ENCODE measurements around the gene GADD45A. TPM values are rescaled to one million over a fixed set of nuclear protein-coding genes. Genes with fewer than 3 reads are reported as not detected.

GADD45A gene
- total and polyA plus RNA-seq, 9 of the 15 experiments (the other 6 are each of a cell fraction or from before 2014, with no cell fraction given): 21.3 to 156 (median 62.1) TPM

DNA sequence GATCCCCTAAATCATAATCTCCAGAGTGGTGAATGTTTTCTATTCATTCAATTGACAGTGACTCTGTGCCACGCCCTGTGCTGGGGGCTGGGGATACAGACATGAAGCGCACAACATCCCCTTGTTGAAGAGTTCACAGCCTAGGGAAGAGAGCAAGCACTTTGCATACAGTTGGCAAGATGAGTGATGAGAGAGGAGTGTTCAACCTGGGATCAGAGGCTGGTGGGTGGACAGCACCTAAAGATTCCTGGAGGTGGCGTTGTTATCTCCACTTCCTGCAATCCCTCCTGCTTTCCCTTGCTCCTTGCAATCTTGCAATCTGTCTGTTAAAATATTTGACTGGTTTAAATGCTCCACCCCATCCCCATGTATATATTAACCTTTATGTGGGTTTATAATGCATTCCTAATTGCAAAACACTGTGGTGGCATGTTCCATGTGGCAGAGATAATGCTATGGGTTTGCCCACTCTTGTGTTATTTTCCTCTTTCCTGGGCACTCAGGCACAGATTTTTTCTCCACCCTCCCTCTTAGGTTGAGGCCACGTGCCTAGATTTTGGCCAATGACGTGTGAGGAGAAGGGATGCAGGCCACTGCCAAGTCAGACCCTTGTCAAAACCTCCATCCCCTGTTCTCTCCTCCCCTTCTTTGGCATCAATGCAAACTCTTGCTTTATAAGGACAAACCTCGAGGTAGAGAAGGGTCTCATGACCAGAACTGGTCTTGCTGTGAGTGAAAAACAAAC, 36.2 kb upstream of the GADD45A start (continued):
- TF ChIP-seq, protein P1, sequence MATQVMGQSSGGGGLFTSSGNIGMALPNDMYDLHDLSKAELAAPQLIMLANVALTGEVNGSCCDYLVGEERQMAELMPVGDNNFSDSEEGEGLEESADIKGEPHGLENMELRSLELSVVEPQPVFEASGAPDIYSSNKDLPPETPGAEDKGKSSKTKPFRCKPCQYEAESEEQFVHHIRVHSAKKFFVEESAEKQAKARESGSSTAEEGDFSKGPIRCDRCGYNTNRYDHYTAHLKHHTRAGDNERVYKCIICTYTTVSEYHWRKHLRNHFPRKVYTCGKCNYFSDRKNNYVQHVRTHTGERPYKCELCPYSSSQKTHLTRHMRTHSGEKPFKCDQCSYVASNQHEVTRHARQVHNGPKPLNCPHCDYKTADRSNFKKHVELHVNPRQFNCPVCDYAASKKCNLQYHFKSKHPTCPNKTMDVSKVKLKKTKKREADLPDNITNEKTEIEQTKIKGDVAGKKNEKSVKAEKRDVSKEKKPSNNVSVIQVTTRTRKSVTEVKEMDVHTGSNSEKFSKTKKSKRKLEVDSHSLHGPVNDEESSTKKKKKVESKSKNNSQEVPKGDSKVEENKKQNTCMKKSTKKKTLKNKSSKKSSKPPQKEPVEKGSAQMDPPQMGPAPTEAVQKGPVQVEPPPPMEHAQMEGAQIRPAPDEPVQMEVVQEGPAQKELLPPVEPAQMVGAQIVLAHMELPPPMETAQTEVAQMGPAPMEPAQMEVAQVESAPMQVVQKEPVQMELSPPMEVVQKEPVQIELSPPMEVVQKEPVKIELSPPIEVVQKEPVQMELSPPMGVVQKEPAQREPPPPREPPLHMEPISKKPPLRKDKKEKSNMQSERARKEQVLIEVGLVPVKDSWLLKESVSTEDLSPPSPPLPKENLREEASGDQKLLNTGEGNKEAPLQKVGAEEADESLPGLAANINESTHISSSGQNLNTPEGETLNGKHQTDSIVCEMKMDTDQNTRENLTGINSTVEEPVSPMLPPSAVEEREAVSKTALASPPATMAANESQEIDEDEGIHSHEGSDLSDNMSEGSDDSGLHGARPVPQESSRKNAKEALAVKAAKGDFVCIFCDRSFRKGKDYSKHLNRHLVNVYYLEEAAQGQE (IDR thresholded peaks at IDR 0.05; ENCODE audit: borderline replicate concordance): peak; percentile 17; the same call in 1 of the 2 replicates
- TF ChIP-seq, protein P1 (CRISPR knock-in tag; IDR thresholded peaks at IDR 0.05; ENCODE audit: low read depth): no peak
- no peak for TF ChIP-seq SOX6 (IDR thresholded peaks at IDR 0.05)
- no peak for TF ChIP-seq ZNF445 (CRISPR knock-in tag; IDR thresholded peaks at IDR 0.05; ENCODE audit: low read depth)
- TF ChIP-seq PTBP1 (IDR thresholded peaks at IDR 0.05; ENCODE audit: low read depth, low read length): no peak
- TF ChIP-seq, protein P2, sequence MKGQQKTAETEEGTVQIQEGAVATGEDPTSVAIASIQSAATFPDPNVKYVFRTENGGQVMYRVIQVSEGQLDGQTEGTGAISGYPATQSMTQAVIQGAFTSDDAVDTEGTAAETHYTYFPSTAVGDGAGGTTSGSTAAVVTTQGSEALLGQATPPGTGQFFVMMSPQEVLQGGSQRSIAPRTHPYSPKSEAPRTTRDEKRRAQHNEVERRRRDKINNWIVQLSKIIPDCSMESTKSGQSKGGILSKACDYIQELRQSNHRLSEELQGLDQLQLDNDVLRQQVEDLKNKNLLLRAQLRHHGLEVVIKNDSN (CRISPR knock-in tag; IDR thresholded peaks at IDR 0.05): peak; percentile 18; the same call in 1 of the 2 replicates
- TF ChIP-seq HOXB6 (CRISPR knock-in tag; IDR thresholded peaks at IDR 0.05; ENCODE audit: borderline replicate concordance): no peak
- peak; percentile 34; the same call in 1 of the 2 replicates for TF ChIP-seq EP300 (IDR thresholded peaks at IDR 0.05; ENCODE audit: low read length)
- no peak for TF ChIP-seq ZNF444 (CRISPR knock-in tag; IDR thresholded peaks at IDR 0.05)
- TF ChIP-seq, protein P3, sequence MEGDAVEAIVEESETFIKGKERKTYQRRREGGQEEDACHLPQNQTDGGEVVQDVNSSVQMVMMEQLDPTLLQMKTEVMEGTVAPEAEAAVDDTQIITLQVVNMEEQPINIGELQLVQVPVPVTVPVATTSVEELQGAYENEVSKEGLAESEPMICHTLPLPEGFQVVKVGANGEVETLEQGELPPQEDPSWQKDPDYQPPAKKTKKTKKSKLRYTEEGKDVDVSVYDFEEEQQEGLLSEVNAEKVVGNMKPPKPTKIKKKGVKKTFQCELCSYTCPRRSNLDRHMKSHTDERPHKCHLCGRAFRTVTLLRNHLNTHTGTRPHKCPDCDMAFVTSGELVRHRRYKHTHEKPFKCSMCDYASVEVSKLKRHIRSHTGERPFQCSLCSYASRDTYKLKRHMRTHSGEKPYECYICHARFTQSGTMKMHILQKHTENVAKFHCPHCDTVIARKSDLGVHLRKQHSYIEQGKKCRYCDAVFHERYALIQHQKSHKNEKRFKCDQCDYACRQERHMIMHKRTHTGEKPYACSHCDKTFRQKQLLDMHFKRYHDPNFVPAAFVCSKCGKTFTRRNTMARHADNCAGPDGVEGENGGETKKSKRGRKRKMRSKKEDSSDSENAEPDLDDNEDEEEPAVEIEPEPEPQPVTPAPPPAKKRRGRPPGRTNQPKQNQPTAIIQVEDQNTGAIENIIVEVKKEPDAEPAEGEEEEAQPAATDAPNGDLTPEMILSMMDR (IDR thresholded peaks at IDR 0.05 in 2 of 3, conservative IDR thresholded peaks at IDR 0.05 in 1 of 3; ENCODE audit: insufficient read depth in 2 of 3, low read depth in 1 of 3, low read length in 3 of 3): peak; percentile 22 to 46 (median 45); a peak in 4 of 6 replicates
- TF ChIP-seq, protein P4, sequence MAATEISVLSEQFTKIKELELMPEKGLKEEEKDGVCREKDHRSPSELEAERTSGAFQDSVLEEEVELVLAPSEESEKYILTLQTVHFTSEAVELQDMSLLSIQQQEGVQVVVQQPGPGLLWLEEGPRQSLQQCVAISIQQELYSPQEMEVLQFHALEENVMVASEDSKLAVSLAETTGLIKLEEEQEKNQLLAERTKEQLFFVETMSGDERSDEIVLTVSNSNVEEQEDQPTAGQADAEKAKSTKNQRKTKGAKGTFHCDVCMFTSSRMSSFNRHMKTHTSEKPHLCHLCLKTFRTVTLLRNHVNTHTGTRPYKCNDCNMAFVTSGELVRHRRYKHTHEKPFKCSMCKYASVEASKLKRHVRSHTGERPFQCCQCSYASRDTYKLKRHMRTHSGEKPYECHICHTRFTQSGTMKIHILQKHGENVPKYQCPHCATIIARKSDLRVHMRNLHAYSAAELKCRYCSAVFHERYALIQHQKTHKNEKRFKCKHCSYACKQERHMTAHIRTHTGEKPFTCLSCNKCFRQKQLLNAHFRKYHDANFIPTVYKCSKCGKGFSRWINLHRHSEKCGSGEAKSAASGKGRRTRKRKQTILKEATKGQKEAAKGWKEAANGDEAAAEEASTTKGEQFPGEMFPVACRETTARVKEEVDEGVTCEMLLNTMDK (IDR thresholded peaks at IDR 0.05; ENCODE audit: borderline replicate concordance, insufficient read depth, low read depth, low read length, poor library complexity, severe bottlenecking): peak; percentile 56
